Endothelial cell of hepatic sinusoid (primary cell): ENCODE measurements around the gene TAAR1.
"Not testable (repeated sequence)": the region's sequence is repeated elsewhere in the genome, so short reads cannot be mapped to it uniquely, and the experiment has no call there.

Experiments used
- in situ Hi-C: cut with HindIII; loops from 2 replicates; pipeline ENCODE4 v1.10.0; 2017; ENCODE audit warnings: low sequenced_read_pairs

TAAR1 gene, protein sequence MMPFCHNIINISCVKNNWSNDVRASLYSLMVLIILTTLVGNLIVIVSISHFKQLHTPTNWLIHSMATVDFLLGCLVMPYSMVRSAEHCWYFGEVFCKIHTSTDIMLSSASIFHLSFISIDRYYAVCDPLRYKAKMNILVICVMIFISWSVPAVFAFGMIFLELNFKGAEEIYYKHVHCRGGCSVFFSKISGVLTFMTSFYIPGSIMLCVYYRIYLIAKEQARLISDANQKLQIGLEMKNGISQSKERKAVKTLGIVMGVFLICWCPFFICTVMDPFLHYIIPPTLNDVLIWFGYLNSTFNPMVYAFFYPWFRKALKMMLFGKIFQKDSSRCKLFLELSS

DNA sequence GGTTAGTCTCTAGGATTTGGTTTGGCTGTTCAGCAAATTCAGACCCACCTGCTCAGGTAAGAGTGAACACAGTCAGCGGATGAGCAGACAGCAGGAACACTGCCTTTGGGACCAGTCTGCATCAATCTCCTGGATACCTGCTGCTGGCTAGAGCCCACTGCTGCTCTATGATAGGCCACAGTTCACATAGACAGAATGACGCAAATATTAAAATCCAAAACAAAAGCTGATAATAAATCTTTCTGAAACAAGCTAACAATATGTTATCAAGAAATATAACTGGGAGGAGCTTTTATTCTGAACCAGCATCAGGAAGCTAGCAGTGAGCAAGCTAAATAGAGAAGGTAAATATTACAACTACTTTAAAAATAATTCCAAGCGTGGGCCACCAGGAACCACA, at the start of gene TAAR1:
TAAR1 (minus strand) TSS at position 101 of the 400 bp plus-strand sequence. CDS start 13,179 bp downstream, outside the sequence.
- in situ Hi-C loops = no loop called here

DNA sequence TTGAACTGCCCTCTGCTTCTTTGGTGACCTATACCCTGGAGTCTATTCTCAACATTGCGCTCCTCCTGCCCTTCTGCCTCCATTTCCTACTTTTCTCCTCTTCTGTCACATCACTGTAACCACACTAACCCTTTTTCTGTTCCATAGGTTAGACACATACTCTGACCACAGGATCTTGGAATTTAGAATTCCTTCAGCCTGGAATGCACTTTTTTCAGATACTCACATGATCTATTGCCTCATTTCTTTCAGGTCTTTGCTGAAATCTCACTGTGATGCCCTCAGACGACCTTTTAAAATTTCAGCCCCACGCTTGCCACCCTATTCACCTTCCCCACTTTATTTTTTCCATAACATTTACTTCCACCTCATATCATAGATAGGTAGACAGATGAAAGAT, 49.8 kb upstream of the TAAR1 start:
- in situ Hi-C loops = no loop called here

DNA sequence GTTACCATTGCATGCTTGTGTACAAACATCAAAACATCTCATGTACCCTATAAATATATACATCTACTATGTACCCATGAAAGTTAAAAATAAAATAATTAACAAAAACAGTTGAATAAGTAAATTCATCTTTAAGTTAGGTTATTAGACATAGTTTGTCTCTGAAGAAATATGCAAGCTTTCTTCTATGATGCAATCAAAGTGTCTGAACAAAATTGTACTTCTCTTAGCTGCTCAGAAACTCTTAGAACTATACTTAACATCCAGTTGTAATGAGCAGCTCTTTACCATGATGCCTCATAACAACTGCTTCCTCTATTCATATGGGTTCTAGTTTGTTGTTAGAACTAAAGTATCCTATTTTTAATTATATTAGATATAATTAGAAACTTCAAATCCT, 49.0 kb upstream of the TAAR1 start:
- in situ Hi-C loops = no loop called here

DNA sequence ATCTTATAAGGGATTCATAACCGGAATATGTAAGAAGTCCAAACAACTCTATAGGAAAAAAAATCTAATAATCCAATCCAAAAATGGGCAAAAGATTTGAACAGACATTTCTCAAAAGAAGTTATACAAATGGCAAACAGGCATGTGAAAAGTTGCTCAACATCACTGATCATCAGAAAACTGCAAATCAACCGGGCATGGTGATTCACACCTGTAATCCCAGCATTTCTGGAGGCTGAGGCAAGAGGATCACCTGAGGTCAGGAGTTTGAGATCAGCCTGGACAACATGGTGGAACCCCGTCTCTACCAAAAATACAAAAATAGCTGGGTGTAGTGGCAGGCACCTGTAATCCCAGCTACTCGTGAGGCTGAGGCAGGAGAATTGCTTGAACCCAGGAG, 47.8 kb upstream of the TAAR1 start:
- in situ Hi-C loops = not testable (repeated sequence)

DNA sequence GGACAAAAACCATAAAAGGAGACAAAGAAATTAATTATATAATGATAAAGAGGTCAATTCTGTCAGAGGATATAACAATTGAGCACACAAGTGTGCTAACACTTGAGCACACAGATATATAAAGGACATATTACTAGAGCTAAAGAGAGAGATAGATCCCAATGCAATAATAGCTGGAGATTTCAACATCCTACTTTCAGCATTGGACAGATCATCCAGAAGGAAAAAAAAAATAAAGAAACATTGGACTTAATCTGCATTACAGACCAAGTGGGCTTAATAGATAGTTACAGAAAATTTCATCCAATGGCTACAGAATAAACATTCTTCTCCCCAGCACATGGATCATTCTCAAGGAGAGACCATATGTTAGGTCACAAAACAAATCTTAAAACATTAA, 45.0 kb upstream of the TAAR1 start:
- in situ Hi-C loops = no loop called here

DNA sequence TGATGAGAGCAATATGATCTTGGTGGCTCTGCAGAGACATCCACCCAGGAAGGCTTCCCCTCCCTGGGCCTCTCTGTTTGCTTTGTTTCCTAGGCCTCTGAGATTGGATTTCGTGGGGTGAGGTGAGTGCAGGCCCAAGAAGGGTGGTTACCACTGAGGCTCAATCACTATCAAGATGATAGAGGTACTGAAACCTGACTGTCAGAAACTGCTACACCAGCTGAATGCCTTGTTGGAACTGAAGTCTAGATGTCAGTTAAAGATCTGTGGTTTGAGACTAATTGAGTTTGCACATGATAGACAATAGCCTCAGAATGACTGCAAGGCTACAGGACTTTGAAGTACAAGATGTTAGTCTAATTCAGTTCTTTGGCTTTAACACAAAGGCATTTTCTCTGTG, 39.6 kb upstream of the TAAR1 start:
- in situ Hi-C loops = no loop called here

DNA sequence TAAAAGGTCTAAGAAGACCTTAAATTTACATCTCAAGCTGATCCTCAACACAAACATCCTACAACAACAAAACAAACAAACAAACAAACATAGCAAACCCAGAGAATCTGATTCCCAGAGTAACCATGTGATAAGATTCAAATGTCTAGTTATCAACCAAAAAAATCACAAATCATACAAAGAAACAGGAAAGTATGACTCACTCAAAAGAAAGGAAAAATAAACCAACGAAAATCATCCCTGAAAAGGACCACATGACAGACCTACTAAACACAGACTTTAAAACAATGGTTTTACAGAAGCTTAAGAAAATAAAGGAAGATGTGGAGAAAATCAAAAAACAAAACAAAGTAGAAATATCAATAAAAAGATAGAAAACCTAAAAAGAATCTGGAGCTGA, 36.8 kb upstream of the TAAR1 start:
- in situ Hi-C loops = no loop called here

DNA sequence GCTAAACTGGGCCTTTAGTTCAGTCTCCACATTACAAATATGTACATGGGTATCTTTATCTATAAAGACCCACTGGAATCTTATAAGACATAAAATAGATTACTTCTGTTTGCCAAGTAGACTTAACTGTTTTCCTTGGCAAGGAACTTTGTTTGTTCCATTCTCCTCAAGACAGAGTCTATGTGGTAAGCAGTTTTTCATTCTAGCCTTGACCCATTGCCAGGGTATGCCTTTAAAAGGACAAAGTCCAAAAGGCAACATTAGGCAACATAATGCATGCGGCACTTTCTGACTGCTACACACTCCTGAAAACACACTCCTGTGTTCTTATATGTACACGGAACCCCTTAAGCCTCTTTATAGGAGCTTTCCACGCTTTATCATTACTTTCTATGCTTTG, 34.5 kb upstream of the TAAR1 start:
- in situ Hi-C loops = no loop called here

DNA sequence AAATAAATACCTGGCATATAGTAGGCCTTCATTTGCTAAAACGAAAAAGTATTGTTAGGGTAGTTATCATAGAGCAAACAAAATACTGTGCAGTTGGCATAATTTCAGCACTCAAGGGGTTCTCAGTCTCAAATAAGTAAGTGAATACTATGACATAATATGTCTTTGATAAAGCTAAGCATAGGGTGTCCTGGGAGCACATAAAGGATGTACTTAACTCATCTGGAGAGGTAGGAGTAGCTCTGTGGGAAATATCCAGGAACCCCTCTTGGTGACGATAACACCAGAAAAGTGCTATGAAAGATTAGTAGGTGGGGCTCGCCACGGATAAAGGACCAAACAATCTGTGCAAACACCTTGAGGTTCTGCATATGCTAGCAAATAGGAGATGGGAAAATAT, 31.7 kb upstream of the TAAR1 start:
- in situ Hi-C loops = no loop called here

DNA sequence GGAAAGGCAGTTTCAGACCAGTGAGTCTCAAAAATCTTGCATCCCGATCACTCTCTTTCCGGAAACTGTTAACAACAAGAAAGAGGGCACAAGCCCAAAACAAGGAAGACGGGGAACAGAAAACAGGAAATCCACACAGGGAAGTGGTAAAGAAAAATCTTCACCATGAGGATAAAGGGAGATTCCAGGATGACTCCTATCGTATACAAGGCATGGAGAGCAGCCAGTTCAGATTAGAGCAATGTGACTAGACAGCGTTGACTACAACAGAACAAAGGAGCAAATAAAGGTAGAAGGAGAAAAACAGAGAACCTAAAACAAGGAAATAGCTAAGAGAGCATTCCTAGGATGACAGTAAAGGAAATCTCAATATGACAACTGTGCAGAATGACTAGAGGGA, 28.3 kb upstream of the TAAR1 start:
- in situ Hi-C loops = no loop called here

DNA sequence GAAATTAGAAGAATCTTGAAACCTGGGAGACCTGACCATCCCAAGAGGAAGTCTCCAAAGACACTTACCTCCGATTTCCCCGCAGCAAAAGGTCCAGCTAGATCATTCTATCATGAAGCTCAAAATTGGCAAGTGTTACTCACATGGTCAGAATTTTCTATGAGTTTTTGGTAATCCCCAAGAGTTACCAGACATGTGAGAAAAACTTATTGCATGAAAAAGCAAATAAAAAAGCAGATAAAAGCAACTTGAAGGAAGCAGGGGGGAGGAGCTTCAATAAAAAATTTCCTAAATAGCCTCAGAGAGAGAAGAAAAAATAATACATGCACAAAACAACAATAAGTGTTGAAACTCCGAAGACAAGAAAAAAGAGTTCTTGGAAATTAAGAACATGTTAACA, 27.5 kb upstream of the TAAR1 start:
- in situ Hi-C loops = no loop called here

DNA sequence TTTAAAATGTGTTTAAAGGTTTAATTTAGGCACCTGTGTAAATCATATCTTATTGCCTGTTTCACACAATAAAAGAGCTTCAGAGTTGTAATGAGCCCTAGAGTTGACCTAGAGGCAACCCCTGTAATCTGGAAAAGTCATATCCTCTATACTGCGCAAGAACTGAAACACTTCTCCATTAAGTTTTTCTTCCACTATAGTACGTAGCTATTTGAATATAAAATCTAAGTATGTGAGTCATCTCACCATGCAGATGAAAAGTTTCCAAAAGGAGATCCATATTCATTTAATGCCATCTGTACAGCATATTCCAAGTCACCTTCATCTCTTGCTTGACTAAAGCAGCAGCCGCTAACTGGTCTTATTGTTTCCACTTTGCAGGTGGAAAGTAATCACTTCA, 26.0 kb upstream of the TAAR1 start:
- in situ Hi-C loops = no loop called here

DNA sequence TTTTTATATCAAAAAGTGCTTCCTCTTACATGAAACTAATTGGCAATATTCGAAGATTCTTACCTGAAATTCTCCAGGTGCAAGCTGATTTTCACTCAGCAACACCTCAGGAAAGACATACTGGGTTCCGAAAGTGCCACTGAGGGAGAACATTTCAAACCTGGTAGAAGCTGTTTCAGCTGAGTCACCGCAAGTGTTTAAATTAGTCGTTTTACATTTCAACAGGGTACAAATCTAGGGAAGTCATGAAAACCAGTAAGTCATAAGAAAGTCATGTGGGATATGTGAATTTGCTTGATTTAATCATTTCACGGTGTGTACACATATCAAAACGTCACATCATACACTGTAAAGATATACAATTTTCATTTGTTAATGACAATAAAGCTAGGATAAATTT, 25.3 kb upstream of the TAAR1 start:
- in situ Hi-C loops = no loop called here

DNA sequence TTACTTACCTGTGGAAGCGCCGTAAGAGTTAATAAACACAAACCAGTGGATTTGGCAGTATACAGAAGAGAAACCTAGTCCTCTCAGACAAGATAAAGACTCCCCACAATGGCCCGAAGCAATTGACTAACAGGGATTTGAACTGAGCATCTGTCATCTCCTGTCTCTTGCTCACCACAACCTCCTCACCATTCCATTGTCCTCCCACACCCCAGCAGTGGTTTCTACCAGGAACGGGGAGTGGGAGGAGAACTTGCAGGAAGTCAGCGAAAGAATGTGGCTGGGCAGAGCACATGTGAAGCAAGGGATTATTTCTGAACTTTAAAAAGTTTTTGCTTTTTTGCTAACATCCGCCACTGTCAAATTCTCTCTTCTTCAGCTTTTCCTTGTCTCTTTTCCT, 24.6 kb upstream of the TAAR1 start:
- in situ Hi-C loops = no loop called here

DNA sequence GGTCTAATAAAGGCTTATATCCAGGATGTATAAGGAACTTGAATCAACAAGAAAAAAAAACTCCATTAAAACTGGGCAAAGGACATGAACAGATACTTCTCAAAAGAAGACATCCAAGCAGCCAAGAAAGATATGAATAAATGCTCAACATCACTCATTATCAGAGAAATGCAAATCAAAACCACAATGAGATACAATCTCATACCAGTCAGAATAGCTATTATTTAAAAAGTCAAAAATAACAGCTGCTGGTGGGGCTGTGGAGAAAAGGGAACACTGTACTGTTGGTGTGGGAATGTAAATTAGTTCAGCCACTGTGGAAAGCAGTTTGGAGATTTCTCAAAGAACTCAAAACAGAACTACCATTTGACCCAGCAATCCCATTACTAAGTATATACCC, 20.1 kb upstream of the TAAR1 start:
- in situ Hi-C loops = not testable (repeated sequence)

DNA sequence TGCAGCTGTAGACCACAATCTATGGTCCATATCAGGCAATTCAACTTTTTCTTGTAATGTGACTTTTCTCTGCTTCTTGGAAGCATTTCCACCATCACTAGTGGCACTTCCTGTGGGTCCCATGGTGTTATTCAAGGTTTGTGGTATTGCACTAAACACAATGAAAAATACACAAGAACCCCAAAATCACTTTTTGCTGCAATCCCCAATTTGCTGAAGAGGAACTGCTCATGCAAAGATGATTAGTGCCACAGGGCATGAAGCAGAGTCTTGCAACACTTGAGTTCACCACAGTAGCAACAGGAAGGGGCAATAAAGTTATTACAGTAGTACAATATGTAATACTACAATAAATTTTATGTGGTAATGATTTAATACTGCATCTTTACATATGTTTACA, 16.8 kb upstream of the TAAR1 start:
- in situ Hi-C loops = no loop called here

DNA sequence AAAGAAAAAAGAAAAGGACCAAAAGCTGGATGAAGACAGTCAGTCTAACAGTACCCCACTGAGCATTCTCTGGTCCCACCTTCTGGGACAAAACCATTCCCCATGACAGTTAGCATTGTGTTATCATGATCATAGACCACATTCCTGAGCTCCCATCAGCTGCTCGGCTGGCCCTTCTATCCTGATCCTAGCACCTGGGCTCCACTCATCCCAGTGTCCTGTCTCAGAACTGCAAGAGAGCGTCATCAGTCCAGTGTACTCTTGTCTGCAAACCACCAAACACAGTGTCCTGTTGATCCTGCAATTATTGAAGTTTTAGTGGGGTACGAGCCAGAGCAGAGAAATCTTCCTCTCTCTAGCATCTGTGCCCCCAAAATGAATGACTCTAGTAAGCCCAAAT, 16.0 kb upstream of the TAAR1 start:
- in situ Hi-C loops = no loop called here

DNA sequence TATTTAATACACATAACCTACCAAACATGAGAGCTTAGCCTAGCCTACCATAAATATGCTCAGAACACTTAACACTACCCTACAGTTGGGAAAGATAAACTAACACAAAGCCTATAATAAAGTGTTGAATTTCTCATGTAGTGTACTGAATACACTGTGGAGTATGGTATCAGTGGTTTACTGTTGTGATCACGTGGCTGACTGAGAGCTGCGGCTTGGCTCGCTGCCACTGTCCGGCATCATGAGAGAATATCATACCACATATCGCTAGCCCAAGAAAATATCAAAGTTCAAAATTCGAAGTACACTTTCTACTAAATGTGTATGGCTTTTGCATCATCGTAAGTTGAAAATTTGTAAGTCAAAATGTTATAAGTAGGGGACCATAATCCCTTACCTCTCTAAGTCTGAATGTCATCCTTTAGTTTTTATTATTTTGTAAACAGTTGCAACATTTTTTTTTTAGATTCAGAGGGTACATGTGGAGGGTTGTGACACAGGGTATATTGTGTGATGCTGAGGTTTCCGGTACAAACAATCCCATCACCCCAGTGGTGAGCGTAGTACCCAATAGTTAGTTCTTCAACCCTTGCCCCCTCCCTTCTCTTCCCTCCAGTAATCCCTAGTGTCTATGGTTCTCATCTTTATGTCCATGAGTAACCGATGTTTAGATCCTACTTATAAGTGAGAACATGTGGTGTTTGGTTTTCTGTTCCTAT, 14.6 kb upstream of the TAAR1 start:
- in situ Hi-C loops = no loop called here

DNA sequence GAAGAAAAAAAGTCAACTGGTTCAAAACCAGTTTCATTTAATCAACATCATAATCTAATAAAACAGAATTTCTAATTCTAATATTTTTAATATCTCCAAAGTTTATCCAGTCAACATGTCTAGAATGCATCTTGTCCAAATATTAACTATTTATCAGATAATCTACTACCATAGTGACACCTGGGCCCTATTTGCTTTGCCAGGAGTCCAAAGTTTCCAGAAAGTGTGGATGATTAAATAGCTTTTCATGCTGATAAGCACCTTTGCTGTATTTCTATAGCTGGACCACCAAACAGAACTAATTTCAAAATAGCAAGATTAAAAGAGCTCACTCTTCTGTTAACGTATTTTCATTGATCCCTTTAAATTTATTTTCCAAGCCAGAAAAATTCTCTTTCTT, 12.3 kb upstream of the TAAR1 start:
- in situ Hi-C loops = no loop called here

DNA sequence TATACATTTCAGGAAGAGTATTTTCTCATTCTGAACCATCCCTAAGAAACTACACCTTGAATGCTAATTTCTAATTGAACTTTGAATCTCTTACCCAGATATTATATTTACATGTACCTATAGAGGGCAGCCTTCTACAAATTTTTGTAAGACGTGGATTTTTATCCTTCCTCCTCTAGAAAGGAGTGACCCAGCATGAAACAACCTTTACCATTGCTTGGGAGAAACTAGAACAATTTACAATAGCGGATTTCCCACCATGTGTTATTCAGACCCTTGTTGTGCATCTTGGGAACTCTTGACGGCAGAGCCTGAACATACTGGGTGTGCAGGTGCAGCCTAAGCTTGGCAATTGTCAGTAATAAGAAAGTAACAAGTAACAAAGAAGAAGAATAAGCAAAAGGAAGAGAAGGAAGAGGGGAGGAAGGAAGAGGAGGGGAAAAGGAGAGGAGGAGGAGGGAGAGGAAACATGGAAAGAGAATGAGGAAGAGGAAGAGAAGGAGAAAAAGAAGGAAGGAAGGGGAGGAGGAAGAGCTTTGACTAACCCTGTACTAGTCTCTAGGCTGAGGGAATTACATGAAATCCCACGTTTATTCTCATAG, 10.8 kb upstream of the TAAR1 start:
- in situ Hi-C loops = no loop called here

DNA sequence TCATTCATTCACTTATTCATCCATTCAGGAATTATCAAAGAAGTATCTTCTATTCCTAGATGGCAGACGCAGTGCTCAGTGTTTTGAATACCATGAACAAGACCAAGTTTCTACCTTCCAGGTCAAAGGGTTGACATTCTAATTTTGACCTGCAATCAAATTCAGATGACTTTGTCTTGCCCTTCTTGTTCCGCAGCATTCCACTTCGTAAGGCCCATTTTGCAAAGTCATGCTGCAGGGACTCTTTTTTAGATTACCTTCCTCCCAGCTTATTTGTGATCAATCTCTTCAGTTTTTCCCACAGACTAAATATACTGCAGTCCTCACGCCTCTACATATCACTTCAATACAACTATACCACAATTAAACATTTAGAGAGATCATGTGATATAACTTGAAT, 7.1 kb upstream of the TAAR1 start:
- in situ Hi-C loops = no loop called here

DNA sequence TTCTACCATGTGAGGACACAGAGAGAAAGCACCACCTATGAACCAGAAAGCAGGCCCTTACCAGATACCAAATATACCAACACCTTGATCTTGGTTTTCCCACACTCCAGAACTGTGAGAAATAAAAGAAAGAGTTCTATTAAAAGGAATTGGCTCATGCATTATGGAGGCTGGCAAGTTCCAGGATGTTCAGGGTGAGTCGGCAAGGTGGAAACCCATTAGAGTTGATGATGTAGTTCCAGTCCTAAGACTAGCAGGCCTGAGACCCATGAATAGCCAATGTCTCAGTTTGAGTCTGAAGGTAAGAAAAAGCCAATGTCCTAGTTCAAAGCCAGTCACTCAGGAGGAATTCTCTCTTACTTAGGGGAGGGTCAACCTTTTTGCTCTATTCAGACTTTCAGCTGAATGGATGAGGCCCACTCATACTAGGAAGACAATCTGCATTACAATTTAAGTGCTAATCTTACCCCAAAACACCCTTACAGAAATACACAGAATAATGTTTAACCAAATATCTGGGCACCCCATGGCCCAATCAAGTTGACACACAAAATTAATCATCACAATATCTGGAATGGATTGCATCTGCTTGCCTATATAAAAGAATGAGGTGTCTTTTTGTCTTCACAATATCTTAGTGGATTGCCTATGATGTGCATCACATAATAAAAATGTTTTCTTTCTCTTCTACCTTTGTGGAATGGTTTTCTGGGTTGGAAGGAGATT, 5.5 kb upstream of the TAAR1 start:
- in situ Hi-C loops = no loop called here
